Measurements from ENCODE around the gene GPR108.

GPR108 gene

GRCh38 chr19:6725513-6726231 lies 11.7 kb downstream of the GPR108 start:
- Histone ChIP-seq H3K27ac (ENCODE audit: low read depth, low read length) (no peak overlapping the region), H3K36me3 (ENCODE audit: insufficient read depth, low read length) (no peaks in the 10 kb centered on the region), H3K4me1 (ENCODE audit: control insufficient read depth, insufficient read depth, low read length, unreplicated experiment) (peaks cover 20% of the 10 kb centered on the region), H3K79me2 (ENCODE audit: control insufficient read depth, insufficient read depth, low read length, unreplicated experiment) (no peaks in the 10 kb centered on the region), H2AFZ (ENCODE audit: low read length, unreplicated experiment) (no peak overlapping the region), H3K4me3 (ENCODE audit: low read depth, low read length) (no peak overlapping the region), H3K27me3 (ENCODE audit: insufficient read depth, low read length) (no peaks in the 10 kb centered on the region)

- H3K4me3 ChIP-seq (ENCODE audit: low read depth, low read length), result no peak overlapping the region
Measured at GRCh38 chr19:6724631-6725492, 12.5 kb downstream of the GPR108 start.

GRCh38 chr19:6723738-6724137 lies 13.6 kb downstream of the GPR108 start:
- Histone ChIP-seq H3K4me3 (ENCODE audit: low read depth, low read length) (no peak overlapping the region), H3K4me1 (ENCODE audit: control insufficient read depth, insufficient read depth, low read length, unreplicated experiment) (peaks cover 20% of the 10 kb centered on the region), H3K27me3 (ENCODE audit: insufficient read depth, low read length) (no peaks in the 10 kb centered on the region), H3K79me2 (ENCODE audit: control insufficient read depth, insufficient read depth, low read length, unreplicated experiment) (no peaks in the 10 kb centered on the region), H3K27ac (ENCODE audit: low read depth, low read length) (no peak overlapping the region), H2AFZ (ENCODE audit: low read length, unreplicated experiment) (no peak overlapping the region), H3K36me3 (ENCODE audit: insufficient read depth, low read length) (no peaks in the 10 kb centered on the region; the same call in 1 of the 2 replicates)

More at GRCh38 chr19:6724631-6725492, 12.5 kb downstream of the GPR108 start:
- Histone ChIP-seq H3K27me3 (ENCODE audit: insufficient read depth, low read length) (no peaks in the 10 kb centered on the region), H3K79me2 (ENCODE audit: control insufficient read depth, insufficient read depth, low read length, unreplicated experiment) (no peaks in the 10 kb centered on the region), H3K27ac (ENCODE audit: low read depth, low read length) (no peak overlapping the region), H3K4me1 (ENCODE audit: control insufficient read depth, insufficient read depth, low read length, unreplicated experiment) (peaks cover 20% of the 10 kb centered on the region), H3K36me3 (ENCODE audit: insufficient read depth, low read length) (no peaks in the 10 kb centered on the region), H2AFZ (ENCODE audit: low read length, unreplicated experiment) (no peak overlapping the region)

GRCh38 chr19:6723108-6723618 lies 14.2 kb downstream of the GPR108 start:
- H3K36me3 ChIP-seq (ENCODE audit: insufficient read depth, low read length), result peaks cover 3% of the 10 kb centered on the region; the same call in 1 of the 2 replicates
- H3K79me2 ChIP-seq (ENCODE audit: control insufficient read depth, insufficient read depth, low read length, unreplicated experiment), result no peaks in the 10 kb centered on the region
- H3K4me3 ChIP-seq (ENCODE audit: low read depth, low read length), result 0 out of 2 replicates have a peak overlapping the region, but pooled peaks have one; percentile 8
- H3K4me1 ChIP-seq (ENCODE audit: control insufficient read depth, insufficient read depth, low read length, unreplicated experiment), result peaks cover 20% of the 10 kb centered on the region
- no peaks in the 10 kb centered on the region for H3K27me3 ChIP-seq (ENCODE audit: insufficient read depth, low read length)
- H3K27ac ChIP-seq (ENCODE audit: low read depth, low read length), result no peak overlapping the region
- H2AFZ ChIP-seq (ENCODE audit: low read length, unreplicated experiment), result no peak overlapping the region

DNA sequence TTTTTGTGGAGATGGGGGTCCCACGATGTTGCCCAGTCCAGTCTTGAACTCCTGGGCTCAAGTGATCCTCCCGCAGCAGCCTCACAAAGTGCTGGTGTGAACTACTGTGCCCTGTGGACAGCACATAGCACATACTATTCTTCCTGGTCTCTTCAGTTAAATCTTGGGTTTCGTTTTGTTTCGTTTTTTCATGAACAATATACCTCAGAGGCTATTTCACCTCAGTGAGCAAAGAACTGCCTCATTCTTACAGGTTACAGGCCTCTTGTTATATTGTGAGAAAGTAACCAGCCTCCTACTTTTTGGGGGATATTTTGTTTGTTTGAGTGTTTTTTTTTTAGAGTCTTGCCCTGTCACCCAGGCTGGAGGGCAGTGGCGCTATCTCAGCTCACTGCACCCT lies 15.6 kb downstream of the GPR108 start:
- peaks cover 20% of the 10 kb centered on the region for H3K4me1 ChIP-seq (ENCODE audit: control insufficient read depth, insufficient read depth, low read length, unreplicated experiment)
- H3K36me3 ChIP-seq (ENCODE audit: insufficient read depth, low read length), result peaks cover 14% of the 10 kb centered on the region; the same call in 1 of the 2 replicates
- H3K79me2 ChIP-seq (ENCODE audit: control insufficient read depth, insufficient read depth, low read length, unreplicated experiment), result no peaks in the 10 kb centered on the region
- no peak overlapping the region for H3K4me3 ChIP-seq (ENCODE audit: low read depth, low read length)
- no peak overlapping the region for H2AFZ ChIP-seq (ENCODE audit: low read length, unreplicated experiment)
- no peaks in the 10 kb centered on the region for H3K27me3 ChIP-seq (ENCODE audit: insufficient read depth, low read length)
- no peak overlapping the region for H3K27ac ChIP-seq (ENCODE audit: low read depth, low read length)

- Histone ChIP-seq H3K4me1 (ENCODE audit: control insufficient read depth, insufficient read depth, low read length, unreplicated experiment) (peaks cover 20% of the 10 kb centered on the region), H3K36me3 (ENCODE audit: insufficient read depth, low read length) (peaks cover 14% of the 10 kb centered on the region; the same call in 1 of the 2 replicates), H2AFZ (ENCODE audit: low read length, unreplicated experiment) (no peak overlapping the region), H3K4me3 (ENCODE audit: low read depth, low read length) (peak overlapping the region; percentile 39; the same call in 1 of the 2 replicates), H3K79me2 (ENCODE audit: control insufficient read depth, insufficient read depth, low read length, unreplicated experiment) (no peaks in the 10 kb centered on the region), H3K27me3 (ENCODE audit: insufficient read depth, low read length) (no peaks in the 10 kb centered on the region), H3K27ac (ENCODE audit: low read depth, low read length) (peak overlapping the region; percentile 34; the same call in 1 of the 2 replicates)
Measured at GRCh38 chr19:6721138-6721474, 16.3 kb downstream of the GPR108 start.

DNA sequence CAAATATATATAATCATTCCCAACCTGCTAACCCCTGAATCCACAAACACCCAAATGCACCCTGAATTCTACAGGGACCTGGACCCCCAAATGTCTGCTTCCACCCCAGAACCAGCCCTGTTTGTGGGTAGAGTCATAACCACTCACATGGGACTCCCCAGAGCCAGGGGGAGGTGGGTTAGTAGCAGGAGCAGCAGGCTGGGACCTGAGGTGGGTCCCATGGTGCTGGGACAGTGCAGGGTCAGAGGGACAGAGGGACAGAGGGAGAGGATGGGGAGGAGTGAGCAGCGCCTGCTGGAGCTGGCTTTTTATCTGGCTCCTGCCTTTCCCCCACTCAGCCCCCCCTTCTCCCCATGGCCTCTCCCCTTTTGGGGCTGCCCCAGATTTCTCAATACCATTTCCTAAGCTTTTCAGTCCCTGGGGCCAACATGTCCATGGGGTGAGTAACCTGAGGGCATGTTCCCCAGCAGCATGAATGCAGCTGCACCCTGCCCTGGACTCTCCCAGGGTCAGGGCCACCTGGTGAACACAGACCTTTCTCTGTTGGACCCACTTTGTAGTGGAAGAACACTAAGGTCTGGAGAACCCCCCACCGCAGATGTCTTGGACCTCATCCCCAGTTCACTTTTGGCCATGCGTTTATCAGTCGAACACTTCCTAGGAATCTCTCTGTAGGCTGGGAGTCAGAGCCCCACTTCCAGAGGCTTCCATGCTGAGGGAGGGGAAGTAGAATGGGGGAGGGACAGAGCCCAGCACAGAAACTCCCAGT lies 16.8 kb downstream of the GPR108 start, which contains the start of gene C3:
C3 (minus strand) TSS at position 282 of the 769 bp plus-strand sequence; CDS start at position 221, 61 bp downstream.
- H3K36me3 ChIP-seq (ENCODE audit: insufficient read depth, low read length), result peaks cover 14% of the 10 kb centered on the region; the same call in 1 of the 2 replicates
- no peak within 1 kb of the TSS for H2AFZ ChIP-seq (ENCODE audit: low read length, unreplicated experiment)
- H3K27ac ChIP-seq (ENCODE audit: low read depth, low read length), result peak within 1 kb of the TSS; percentile 34; the same call in 1 of the 2 replicates
- H3K79me2 ChIP-seq (ENCODE audit: control insufficient read depth, insufficient read depth, low read length, unreplicated experiment), result no peaks in the 10 kb centered on the region
- H3K4me3 ChIP-seq (ENCODE audit: low read depth, low read length), result peak within 1 kb of the TSS; percentile 77
- H3K27me3 ChIP-seq (ENCODE audit: insufficient read depth, low read length), result no peaks in the 10 kb centered on the region
- peaks cover 20% of the 10 kb centered on the region for H3K4me1 ChIP-seq (ENCODE audit: control insufficient read depth, insufficient read depth, low read length, unreplicated experiment)

DNA sequence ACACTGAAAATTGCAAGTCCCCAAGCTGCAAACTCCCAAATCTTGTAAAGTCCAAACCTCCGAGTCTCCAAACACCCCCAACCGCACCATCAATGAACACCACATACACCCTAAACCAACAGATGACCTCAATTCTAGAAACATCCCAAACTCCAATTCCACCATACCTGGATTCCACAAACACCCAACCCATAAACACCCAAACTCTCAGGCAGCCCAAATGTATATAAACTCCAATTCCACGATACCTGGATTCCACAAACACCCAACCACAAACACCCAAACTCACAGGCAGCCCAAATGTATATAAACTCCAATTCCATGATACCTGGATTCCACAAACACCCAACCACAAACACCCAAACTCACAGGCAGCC lies 17.4 kb downstream of the GPR108 start:
- Histone ChIP-seq H3K27ac (ENCODE audit: low read depth, low read length) (no peak overlapping the region), H3K4me1 (ENCODE audit: control insufficient read depth, insufficient read depth, low read length, unreplicated experiment) (peaks cover 20% of the 10 kb centered on the region), H3K27me3 (ENCODE audit: insufficient read depth, low read length) (no peaks in the 10 kb centered on the region), H3K36me3 (ENCODE audit: insufficient read depth, low read length) (peaks cover 14% of the 10 kb centered on the region; the same call in 1 of the 2 replicates), H3K4me3 (ENCODE audit: low read depth, low read length) (peak overlapping the region; percentile 77), H3K79me2 (ENCODE audit: control insufficient read depth, insufficient read depth, low read length, unreplicated experiment) (no peaks in the 10 kb centered on the region), H2AFZ (ENCODE audit: low read length, unreplicated experiment) (no peak overlapping the region)

- H3K79me2 ChIP-seq (ENCODE audit: control insufficient read depth, insufficient read depth, low read length, unreplicated experiment), result no peaks in the 10 kb centered on the region
- H2AFZ ChIP-seq (ENCODE audit: low read length, unreplicated experiment), result no peak overlapping the region
- H3K36me3 ChIP-seq (ENCODE audit: insufficient read depth, low read length), result peaks cover 14% of the 10 kb centered on the region; the same call in 1 of the 2 replicates
- H3K27ac ChIP-seq (ENCODE audit: low read depth, low read length), result no peak overlapping the region
- no peaks in the 10 kb centered on the region for H3K27me3 ChIP-seq (ENCODE audit: insufficient read depth, low read length)
- H3K4me3 ChIP-seq (ENCODE audit: low read depth, low read length), result peak overlapping the region; percentile 77
- H3K4me1 ChIP-seq (ENCODE audit: control insufficient read depth, insufficient read depth, low read length, unreplicated experiment), result peaks cover 20% of the 10 kb centered on the region
Measured at GRCh38 chr19:6719540-6719861, 17.9 kb downstream of the GPR108 start.
